ENCODE results near the gene C1QL4. TPM values are rescaled to one million over a fixed set of nuclear protein-coding genes. Genes with fewer than 3 reads are reported as not detected.

C1QL4 gene
- polyA plus RNA-seq, 1 donor = not detected

Other genes with a start within 250 kb of the C1QL4 start
- gene DHH, start 242.4 kb downstream of the C1QL4 start, polyA plus RNA-seq (ENCODE audit: insufficient read length) = 0.84 TPM
- gene LMBR1L, start 226.3 kb downstream of the C1QL4 start, polyA plus RNA-seq (ENCODE audit: insufficient read length) = 50.3 TPM
- 835 TPM for gene TUBA1B, start 205.8 kb downstream of the C1QL4 start, polyA plus RNA-seq (ENCODE audit: insufficient read length)
- 757 TPM for gene TUBA1A, start 148.1 kb downstream of the C1QL4 start, polyA plus RNA-seq (ENCODE audit: insufficient read length)
- 53.7 TPM for gene TUBA1C, start 72.1 kb downstream of the C1QL4 start, polyA plus RNA-seq (ENCODE audit: insufficient read length)
- gene PRPH, start 42.0 kb downstream of the C1QL4 start, polyA plus RNA-seq (ENCODE audit: insufficient read length) = 1.4 TPM
- gene TROAP, start 13.9 kb downstream of the C1QL4 start, polyA plus RNA-seq (ENCODE audit: insufficient read length) = 10.0 TPM
- 0.39 TPM for gene DNAJC22, start 9.7 kb upstream of the C1QL4 start, polyA plus RNA-seq (ENCODE audit: insufficient read length)
- gene SPATS2, start 30.3 kb upstream of the C1QL4 start, polyA plus RNA-seq (ENCODE audit: insufficient read length) = 27.2 TPM
- gene KCNH3, start 201.8 kb upstream of the C1QL4 start, polyA plus RNA-seq (ENCODE audit: insufficient read length) = 2.0 TPM
- gene MCRS1, start 231.0 kb upstream of the C1QL4 start, polyA plus RNA-seq (ENCODE audit: insufficient read length) = 59.6 TPM

All from hindlimb muscle (tissue), 1 donor.